ENCODE measurements around the gene DSE.

The DSE gene

DNA sequence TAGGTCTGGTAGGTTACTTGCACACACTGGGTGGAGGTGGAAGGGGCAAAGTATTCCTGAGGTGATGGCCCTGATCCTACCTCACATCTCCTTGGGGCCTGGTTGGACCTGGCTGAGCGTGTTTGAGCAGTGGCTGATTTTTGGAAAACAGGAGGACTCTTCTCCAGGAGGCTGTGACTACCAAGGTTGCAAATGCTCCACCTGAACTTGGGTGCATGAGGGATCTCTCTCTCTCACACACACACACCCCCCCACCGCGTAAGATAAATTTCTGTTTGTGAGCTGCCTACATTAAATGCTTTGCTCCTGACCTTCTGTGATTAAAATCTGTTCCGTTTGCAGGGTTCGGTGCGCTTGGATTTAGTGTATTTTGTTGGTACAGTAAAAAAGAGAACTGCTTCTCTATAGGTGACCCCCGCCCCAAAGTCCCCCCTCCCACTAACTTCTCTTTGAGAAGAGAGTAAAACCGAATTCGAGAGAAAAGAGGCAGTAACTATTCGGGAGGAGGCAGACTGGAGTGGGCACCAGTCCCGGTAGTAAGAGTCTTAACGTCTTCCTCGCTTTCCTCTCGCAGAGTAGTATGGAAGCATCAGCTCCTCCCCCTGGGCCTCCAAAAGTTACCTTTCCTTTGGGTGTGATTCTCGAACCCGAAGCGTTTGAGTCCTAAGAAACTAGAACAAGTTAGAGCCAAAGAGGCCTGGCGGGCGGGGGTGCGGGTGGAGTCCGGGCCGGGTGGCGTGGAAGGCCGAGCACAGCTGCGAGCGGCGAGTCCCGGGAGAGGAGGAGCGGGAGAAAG is 585 bp upstream of the DSE start:
- TF ChIP-seq, protein P1, sequence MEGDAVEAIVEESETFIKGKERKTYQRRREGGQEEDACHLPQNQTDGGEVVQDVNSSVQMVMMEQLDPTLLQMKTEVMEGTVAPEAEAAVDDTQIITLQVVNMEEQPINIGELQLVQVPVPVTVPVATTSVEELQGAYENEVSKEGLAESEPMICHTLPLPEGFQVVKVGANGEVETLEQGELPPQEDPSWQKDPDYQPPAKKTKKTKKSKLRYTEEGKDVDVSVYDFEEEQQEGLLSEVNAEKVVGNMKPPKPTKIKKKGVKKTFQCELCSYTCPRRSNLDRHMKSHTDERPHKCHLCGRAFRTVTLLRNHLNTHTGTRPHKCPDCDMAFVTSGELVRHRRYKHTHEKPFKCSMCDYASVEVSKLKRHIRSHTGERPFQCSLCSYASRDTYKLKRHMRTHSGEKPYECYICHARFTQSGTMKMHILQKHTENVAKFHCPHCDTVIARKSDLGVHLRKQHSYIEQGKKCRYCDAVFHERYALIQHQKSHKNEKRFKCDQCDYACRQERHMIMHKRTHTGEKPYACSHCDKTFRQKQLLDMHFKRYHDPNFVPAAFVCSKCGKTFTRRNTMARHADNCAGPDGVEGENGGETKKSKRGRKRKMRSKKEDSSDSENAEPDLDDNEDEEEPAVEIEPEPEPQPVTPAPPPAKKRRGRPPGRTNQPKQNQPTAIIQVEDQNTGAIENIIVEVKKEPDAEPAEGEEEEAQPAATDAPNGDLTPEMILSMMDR (IDR thresholded peaks at IDR 0.05; ENCODE audit: borderline replicate concordance, control extremely low read depth, extremely low read depth, insufficient read depth, missing control alignments), result no peak
- in situ Hi-C loops (cut with MboI; ENCODE audit: low sequenced_read_pairs, unreplicated experiment), result no loop called here
- peak; percentile 29 for DNase-seq (ENCODE audit: low spot score)

DNA sequence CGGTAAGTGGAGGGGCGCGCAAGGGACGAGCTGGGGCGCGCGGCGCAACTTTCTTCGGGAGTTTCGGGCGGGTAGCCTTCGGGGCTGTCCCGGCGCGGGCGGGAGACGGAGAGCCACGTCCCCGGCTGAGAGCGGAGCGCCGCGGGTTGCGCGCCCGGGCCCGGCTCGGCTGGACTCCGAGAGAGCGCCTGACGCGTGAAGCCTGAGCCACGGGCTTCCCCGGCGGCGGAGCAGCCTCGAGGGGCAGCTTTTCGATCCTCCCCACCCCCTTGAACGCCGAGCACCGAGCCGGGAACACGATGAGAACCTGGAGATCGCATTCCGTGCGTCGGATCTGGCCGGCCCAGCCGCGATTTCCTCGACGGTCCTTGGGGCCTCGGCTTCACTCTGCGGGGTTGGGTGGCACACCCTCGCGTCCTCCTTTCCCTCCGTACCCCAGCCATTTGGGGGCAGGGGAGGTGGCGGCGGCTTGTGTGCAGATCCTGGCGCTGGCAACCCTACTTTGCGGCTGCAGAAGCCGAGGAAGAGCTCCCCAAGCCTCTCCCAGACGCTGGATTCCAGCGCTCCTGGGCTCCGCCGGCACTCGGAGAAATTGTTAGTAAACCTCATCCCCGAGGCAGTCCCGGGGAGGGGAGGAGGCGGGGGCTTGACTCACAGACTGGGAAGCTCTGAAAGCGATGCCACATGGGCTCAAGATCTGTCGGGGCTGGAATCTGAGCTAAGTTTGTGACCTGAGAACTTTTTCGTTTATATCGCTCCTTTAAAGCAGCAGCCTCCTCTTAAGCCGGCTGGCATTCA is 572 bp downstream of the DSE start:
- in situ Hi-C loops (cut with MboI; ENCODE audit: low sequenced_read_pairs, unreplicated experiment), result no loop called here
- peak; percentile 78 for DNase-seq (ENCODE audit: low spot score)
- TF ChIP-seq, protein P1 (IDR thresholded peaks at IDR 0.05; ENCODE audit: borderline replicate concordance, control extremely low read depth, extremely low read depth, insufficient read depth, missing control alignments), result no peak

DNA sequence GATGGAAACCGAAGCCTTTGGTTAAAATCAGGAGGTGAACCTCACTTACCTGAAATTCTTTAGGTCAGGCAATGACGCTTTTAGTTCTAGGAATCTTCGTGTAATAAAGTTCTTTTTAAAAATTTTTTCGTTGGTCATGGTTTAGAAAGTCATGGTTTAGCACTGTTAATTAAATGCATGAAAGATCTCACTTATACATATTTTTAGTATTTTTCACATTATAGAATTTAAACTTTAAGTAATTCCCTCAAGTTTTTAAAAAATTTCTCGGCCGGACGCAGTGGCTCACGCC is 1.1 kb downstream of the DSE start:
- TF ChIP-seq, protein P1 (IDR thresholded peaks at IDR 0.05; ENCODE audit: borderline replicate concordance, control extremely low read depth, extremely low read depth, insufficient read depth, missing control alignments), result no peak
- in situ Hi-C loops (cut with MboI; ENCODE audit: low sequenced_read_pairs, unreplicated experiment), result no loop called here

DNA sequence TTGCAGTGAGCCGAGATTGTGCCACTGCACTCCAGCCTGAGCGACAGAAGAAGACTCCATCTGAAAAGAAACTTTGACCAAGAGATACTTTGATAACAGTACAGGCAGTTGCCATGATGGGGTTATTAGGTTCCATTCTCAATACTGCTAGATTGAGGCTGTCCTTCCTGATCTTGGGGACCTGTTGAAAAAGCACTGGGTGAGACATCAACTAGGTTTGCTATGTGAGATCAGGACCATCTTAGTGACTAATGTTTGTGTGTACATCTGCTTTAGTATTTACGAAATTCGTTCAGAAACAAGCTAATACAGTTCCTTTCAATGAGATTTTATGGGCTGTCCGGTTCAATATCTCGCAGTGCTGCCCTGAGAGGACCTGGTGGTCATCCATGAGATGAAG is 2.6 kb downstream of the DSE start:
- TF ChIP-seq, protein P1 (IDR thresholded peaks at IDR 0.05; ENCODE audit: borderline replicate concordance, control extremely low read depth, extremely low read depth, insufficient read depth, missing control alignments), result no peak
- DNase-seq (ENCODE audit: low spot score), result no peak
- in situ Hi-C loops (cut with MboI; ENCODE audit: low sequenced_read_pairs, unreplicated experiment), result no loop called here

More for the DNA sequence above, 1.1 kb downstream of the DSE start:
- DNase-seq (ENCODE audit: low spot score), result no peak

DNA sequence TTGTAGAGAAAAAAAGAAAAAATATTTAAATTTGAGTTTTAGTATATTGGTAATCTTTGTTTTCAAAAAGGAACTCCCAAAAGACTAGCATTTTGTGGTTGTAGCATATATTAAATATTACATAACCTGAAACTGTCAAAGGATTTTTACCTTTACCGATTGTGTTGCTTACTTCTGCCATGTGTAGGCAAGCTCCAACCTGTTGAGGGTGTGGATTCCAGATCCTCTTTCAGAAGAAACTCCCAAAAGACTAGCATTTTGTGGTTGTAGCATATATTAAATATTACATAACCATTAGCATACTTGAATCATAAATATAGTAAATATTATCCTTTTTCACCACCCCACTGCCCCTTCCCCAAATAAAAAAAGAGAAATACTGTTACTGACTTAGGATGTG is 3.2 kb downstream of the DSE start:
- TF ChIP-seq, protein P1 (IDR thresholded peaks at IDR 0.05; ENCODE audit: borderline replicate concordance, control extremely low read depth, extremely low read depth, insufficient read depth, missing control alignments), result no peak
- in situ Hi-C loops (cut with MboI; ENCODE audit: low sequenced_read_pairs, unreplicated experiment), result no loop called here
- DNase-seq (ENCODE audit: low spot score), result no peak

DNA sequence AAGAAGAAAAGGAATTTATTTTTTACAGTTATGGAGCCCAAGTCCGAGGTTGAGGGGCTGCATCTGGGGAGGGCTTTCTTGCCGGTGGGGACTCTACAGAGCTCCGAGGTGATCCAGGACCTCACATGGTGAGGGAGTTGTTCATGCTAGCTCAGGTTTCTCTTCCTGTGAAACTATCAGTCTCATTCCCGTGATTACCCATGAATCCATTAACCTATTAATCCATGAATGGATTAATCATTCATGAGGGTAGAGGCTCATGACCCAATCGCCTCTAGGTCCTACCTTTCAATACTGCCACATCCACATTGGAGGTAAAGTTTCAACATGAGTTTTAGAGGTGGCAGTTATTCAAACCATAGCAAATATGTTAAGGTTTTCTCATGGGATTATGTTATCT is 3.8 kb downstream of the DSE start:
- in situ Hi-C loops (cut with MboI; ENCODE audit: low sequenced_read_pairs, unreplicated experiment), result no loop called here
- no peak for DNase-seq (ENCODE audit: low spot score)
- TF ChIP-seq, protein P1 (IDR thresholded peaks at IDR 0.05; ENCODE audit: borderline replicate concordance, control extremely low read depth, extremely low read depth, insufficient read depth, missing control alignments), result no peak

Measured in GM13976 (cell line).